GM19463 (cell line): Measurements from ENCODE around the gene GNAT3.

Experiments used
- ATAC-seq: cut with Tn5 transposase; IDR thresholded peaks from one replicate; pipeline ENCODE4 v1.9.1; 2021; ENCODE audit warnings: mild to moderate bottlenecking, moderate library complexity; ENCODE audit not compliant: unreplicated experiment

Gene GNAT3

GRCh38 chr7:80467069-80467468, 44.8 kb downstream of the GNAT3 start:
- ATAC-seq: no peak

- ATAC-seq: no peak
These were observed 45.2 kb downstream of the GNAT3 start for GRCh38 chr7:80466636-80467035.

GRCh38 chr7:80464211-80464610, 47.7 kb downstream of the GNAT3 start:
- no peak for ATAC-seq

GRCh38 chr7:80463272-80463920, 48.5 kb downstream of the GNAT3 start:
- ATAC-seq: no peak

- no peak for ATAC-seq
These were observed 51.0 kb downstream of the GNAT3 start for GRCh38 chr7:80460857-80461256.

- ATAC-seq: no peak
These were observed 51.9 kb downstream of the GNAT3 start for GRCh38 chr7:80459776-80460510.

- ATAC-seq: no peak
These were observed 52.8 kb downstream of the GNAT3 start for GRCh38 chr7:80458822-80459725.

- ATAC-seq: no peak
These were observed 58.0 kb downstream of the GNAT3 start for GRCh38 chr7:80453699-80454340.

GRCh38 chr7:80450621-80451308, 61.1 kb downstream of the GNAT3 start:
- no peak for ATAC-seq

GRCh38 chr7:80449836-80450235, 62.0 kb downstream of the GNAT3 start:
- ATAC-seq: no peak

GRCh38 chr7:80445351-80445750, 66.5 kb downstream of the GNAT3 start:
- no peak for ATAC-seq

- ATAC-seq: no peak
These were observed 67.1 kb downstream of the GNAT3 start for GRCh38 chr7:80444811-80445210.

GRCh38 chr7:80443325-80443724, 68.5 kb downstream of the GNAT3 start:
- ATAC-seq: no peak

- ATAC-seq: no peak
These were observed 71.0 kb downstream of the GNAT3 start for GRCh38 chr7:80440883-80441282.

- ATAC-seq: no peak
These were observed 71.7 kb downstream of the GNAT3 start for GRCh38 chr7:80439894-80440821.

GRCh38 chr7:80435521-80435920, 76.3 kb downstream of the GNAT3 start:
- no peak for ATAC-seq

GRCh38 chr7:80434047-80434446, 77.8 kb downstream of the GNAT3 start:
- no peak for ATAC-seq

- ATAC-seq: no peak
These were observed 79.7 kb downstream of the GNAT3 start for GRCh38 chr7:80432166-80432565.

GRCh38 chr7:80429181-80429580, 82.7 kb downstream of the GNAT3 start:
- no peak for ATAC-seq
